Mesodermal cell (in vitro differentiated cells): Measurements from ENCODE around the gene MT4.

Experiments used
- H3K27ac ChIP-seq: 2 replicates; pipeline ENCODE4 v1.7.0; 2013; ENCODE audit warnings: mild to moderate bottlenecking, low read depth, low read length, moderate library complexity; ENCODE audit not compliant: severe bottlenecking
- H3K36me3 ChIP-seq: 2 replicates; pipeline ENCODE4 v1.7.1; 2013; ENCODE audit warnings: mild to moderate bottlenecking, low read length, moderate library complexity; ENCODE audit not compliant: control insufficient read depth, insufficient read depth
- H3K4me1 ChIP-seq: one replicate; pipeline ENCODE4 v1.7.1; 2013; ENCODE audit warnings: mild to moderate bottlenecking, low read length; ENCODE audit not compliant: insufficient read depth, control insufficient read depth, poor library complexity, severe bottlenecking
- H3K4me3 ChIP-seq: 2 replicates; pipeline ENCODE4 v1.7.0; 2013; ENCODE audit warnings: low read length, control low read depth, mild to moderate bottlenecking; ENCODE audit not compliant: insufficient read depth, poor library complexity, severe bottlenecking; ENCODE audit errors: extremely low read depth
- H3K9me3 ChIP-seq: 2 replicates; pipeline ENCODE4 v1.7.1; 2013; ENCODE audit warnings: mild to moderate bottlenecking, low read length, moderate library complexity; ENCODE audit not compliant: control insufficient read depth
- WGBS, 2 experiments: methylation state at CpG; one replicate each; pipeline ENCODE4 v1.1.5; 2013; ENCODE audit warnings: missing lambda C conversion rate in 2 of 2; ENCODE audit not compliant: insufficient coverage in 2 of 2; 5-methylcytosine and 5-hydroxymethylcytosine counted together

Gene MT4

DNA sequence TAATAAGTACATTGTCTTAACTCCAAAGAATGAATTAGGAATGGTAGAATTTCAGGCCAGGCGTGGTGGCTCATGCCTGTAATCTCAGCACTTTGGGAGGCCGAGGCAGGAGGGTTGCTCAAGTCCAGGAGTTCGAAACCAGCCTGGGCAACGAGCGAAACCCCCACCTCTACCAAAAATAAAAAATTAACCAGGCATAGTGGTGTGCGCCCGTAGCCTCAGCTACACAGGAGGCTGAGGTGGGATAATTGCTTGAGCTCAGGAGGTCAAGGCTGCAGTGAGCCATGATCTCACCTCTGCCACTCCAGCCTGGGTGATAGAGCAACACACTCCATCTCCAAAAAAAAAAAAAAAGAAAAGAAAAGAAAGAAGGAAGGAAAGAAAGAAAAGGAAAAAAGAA is 26.5 kb upstream of the MT4 start:
- Histone ChIP-seq H3K27ac (no peak overlapping the region), H3K9me3 (peaks cover 6% of the 10 kb centered on the region), H3K4me1 (no peaks in the 10 kb centered on the region), H3K4me3 (no peak overlapping the region), H3K36me3 (no peaks in the 10 kb centered on the region)
- WGBS, 2 experiments, result 60 to 94% methylated on average over 1 to 2 of the region's 7 CpGs

DNA sequence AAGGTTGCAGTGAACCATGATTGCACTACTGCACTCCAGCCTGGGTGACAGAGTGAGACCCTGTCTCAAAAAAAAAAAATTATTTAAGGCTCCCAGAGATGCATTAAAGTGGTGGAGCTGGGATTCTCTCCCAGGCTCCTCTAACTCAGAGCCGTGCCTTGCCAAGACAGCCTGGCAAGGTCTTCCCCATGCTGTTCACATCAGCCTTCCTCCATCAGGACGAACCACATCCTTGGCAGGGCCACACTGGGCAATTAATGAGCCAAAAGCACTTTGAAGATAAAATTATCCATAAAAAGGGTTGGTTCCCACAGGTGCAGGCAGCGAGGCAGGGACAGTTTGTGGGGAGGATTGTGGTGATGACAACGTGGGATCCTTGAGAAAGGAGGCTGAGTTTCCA is 25.2 kb upstream of the MT4 start:
- H3K4me1 ChIP-seq, result no peaks in the 10 kb centered on the region
- WGBS, 2 experiments, result 100% methylated on average over 1 to 2 of the region's 4 CpGs
- H3K4me3 ChIP-seq, result no peak overlapping the region
- no peak overlapping the region for H3K27ac ChIP-seq
- H3K36me3 ChIP-seq, result no peaks in the 10 kb centered on the region
- H3K9me3 ChIP-seq, result peaks cover 6% of the 10 kb centered on the region

DNA sequence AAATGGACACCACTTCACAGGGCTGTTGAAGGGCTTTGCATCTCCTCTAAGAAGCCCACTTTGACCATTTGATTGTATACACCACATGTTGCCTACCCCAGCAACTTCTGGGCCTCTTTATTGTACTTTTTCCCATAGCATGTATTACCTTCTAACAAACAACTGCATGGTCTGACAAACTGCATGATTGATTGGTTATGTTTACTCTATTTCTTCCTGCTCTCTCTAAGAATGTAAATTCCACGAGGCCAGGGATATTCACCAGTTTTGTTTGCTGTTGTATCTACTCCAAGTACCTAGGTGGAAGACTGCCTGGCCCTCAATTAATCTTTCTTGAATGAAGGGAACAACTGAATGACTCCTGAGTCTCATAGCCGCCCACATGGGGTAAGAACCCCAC is 22.8 kb upstream of the MT4 start:
- Histone ChIP-seq H3K9me3 (peaks cover 6% of the 10 kb centered on the region), H3K4me3 (no peak overlapping the region), H3K4me1 (peaks cover 3% of the 10 kb centered on the region), H3K36me3 (no peaks in the 10 kb centered on the region), H3K27ac (no peak overlapping the region)
- WGBS, 2 experiments, result 80% methylated on average over 1 of the region's 2 CpGs; no CpG with 5 or more reads in 1 of the 2 experiments

DNA sequence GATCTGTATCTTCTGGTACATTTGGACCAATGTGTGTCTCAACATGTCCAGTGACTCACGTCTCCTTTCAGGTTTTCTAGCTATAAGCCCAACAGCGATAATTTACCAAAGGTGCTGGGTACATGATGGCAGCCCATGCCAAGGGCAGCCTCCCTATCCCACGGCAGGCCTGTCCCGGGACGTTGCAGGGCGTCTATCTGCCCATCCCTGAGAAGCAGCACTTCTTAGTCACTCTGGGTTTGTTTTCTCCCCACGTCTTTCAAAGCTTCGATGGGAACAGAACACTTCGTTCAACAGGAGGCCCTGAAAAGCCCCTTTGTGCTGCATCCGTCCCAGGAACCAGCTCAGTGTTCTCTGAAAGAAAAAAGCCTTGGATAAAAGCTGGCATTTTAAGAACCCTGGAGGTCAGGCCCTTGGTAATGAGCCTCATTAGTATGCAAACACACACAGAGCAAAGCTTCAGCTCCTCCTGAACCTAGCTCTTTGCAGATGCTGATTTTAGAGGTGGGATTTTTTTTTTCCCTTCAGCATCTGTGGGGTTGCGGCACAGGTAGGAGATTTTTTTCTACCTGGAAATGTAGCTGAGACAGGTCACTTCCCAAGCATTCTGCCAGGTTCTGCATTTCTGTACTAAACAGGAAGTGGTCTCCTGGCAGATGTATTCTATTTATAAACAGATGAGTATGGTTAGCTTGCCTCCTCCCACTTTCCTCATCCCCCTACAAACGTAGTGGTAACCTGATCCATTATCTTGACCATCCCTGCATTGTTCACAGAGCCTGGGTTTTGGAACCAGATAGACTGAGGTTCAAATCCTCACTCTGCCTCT is 17.5 kb upstream of the MT4 start:
- H3K9me3 ChIP-seq, result no peaks in the 10 kb centered on the region
- peaks cover 21% of the 10 kb centered on the region for H3K4me1 ChIP-seq
- no peaks in the 10 kb centered on the region for H3K36me3 ChIP-seq
- peak overlapping the region; percentile 84 for H3K27ac ChIP-seq
- H3K4me3 ChIP-seq, result no peak overlapping the region
- WGBS, 2 experiments, result 24 to 25% methylated on average over 10 to 11 of the region's 12 CpGs

DNA sequence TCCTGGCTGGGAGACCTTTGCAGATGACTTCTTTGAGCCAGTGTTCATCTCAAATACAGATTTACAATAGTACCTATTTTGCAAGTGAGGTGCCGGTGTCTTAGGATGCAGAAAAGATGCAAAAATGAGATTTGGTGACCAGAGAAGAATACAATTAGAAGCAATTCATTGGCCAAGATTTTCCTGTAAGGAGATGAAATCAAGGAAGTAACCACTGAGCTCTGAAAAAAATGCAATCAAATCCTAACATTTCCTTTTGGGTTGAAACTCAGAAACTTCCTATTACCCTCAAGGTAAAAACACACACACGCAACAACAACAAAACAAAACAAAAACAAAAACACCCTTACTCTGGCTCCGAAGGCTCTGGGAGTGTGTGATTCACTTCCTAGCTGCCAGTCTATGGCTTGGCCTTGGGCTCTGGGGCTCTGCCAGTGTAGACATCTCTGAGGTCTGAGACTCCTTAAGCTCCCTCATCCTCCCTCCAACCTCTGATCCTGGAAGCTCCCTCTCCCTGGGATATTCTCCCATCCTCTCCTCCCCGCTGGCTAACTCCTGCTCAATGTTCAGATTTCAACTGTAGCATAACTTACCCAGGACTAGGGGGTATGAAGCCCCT is 16.8 kb upstream of the MT4 start:
- 69 to 80% methylated on average over 1 to 2 of the region's 4 CpGs for WGBS, 2 experiments
- Histone ChIP-seq H3K4me3 (no peak overlapping the region), H3K9me3 (no peaks in the 10 kb centered on the region), H3K27ac (peak overlapping the region; percentile 84), H3K36me3 (no peaks in the 10 kb centered on the region), H3K4me1 (peaks cover 21% of the 10 kb centered on the region)

DNA sequence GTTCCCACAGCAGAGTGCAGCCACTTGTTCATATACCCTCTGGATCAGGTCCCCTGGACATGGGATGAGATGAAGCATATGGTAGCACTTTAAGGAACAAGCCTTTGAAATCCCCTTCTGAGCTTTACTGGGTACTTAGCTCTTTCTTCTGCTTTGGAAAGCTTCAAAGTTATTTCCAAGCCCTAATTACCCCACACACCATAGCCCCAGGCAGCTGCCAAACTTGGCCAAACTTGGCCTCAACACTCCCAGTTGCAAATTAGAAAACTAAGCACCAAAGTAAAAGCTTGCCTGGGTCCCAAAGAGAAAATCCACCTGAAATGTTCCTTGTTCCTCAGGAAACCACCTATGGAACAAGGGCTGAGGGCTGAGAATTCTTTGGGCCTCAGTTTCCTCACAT is 15.7 kb upstream of the MT4 start:
- no peak overlapping the region for H3K27ac ChIP-seq
- peaks cover 21% of the 10 kb centered on the region for H3K4me1 ChIP-seq
- H3K9me3 ChIP-seq, result no peaks in the 10 kb centered on the region
- H3K36me3 ChIP-seq, result no peaks in the 10 kb centered on the region
- H3K4me3 ChIP-seq, result no peak overlapping the region

DNA sequence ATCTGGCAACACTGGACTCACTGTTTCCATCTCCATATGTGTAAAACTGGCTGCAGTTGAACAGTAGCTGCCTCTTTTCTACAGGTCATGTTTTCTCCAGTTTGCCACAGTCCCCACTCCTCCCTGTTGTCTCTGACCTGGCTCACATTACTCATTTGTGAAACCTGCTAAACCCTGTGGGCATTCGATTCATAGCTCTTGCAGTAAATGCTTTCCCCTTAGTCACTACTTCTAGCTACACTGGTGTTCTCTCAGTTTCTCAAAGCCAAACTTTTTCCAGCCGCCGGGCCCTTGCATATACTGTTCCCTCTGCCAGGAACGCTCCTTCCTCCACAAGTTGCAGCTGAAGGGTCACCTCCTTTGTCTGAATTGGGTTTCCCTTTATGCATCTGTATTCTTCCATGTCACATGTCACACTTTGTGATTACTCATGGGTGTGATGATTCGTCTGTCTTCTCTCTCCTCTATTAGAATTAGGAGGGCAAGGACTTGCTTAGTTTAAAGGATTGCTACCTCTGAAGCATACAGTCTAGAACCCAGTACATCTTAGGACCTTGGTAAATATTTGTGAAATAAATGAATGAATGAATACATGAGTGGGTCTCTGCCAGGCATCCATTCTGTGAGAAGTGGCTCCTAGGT is 15.0 kb upstream of the MT4 start:
- peaks cover 21% of the 10 kb centered on the region for H3K4me1 ChIP-seq
- no peaks in the 10 kb centered on the region for H3K36me3 ChIP-seq
- H3K27ac ChIP-seq, result no peak overlapping the region
- no peaks in the 10 kb centered on the region for H3K9me3 ChIP-seq
- no peak overlapping the region for H3K4me3 ChIP-seq
- 98% methylated on average over 3 to 4 of the region's 5 CpGs for WGBS, 2 experiments

DNA sequence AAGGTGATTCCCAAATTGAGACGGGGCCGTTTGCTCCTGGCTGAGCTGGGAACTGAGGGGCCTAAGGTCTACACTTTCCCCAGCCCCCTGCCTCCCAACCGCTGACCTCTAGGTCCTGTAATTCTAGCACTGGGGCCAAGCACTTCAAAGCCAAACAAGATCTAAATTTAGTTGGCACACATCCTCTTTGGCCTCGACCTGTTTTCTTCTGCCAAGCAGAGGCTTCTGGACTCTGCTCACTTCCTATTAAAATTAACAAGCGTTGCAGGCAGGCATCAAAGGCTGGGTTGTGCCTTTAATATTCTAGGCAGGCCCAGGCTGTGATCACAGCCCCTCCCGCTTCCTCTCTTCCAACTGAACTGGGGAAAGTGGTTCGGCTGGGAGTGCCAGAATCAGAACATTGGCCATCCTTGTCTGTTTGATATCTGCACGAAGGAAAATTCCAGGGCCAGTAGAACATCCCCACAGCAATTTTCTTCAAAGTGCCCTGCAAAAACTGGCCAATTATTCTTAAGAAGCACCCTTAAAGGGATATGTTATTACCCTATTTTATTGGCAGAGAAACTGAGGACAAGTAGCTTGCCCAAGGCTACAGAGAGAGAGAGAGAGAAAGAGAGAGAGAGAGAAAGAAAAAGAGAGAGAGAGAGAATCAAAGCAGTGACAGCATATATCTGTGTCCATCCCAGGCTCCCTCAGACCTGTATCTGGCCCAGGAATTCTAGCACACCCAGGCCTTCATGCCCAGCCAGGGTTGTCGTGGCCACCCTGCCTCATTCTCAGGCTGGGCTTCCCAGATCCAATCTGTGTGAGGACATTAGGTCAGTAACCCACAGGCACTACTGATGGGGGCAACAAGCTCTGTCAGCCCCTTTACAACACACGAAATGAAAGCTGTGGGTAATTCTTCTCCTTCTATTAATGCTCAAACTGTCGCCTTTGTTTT is 12.8 kb upstream of the MT4 start:
- Histone ChIP-seq H3K4me1 (peaks cover 18% of the 10 kb centered on the region), H3K9me3 (no peaks in the 10 kb centered on the region), H3K36me3 (no peaks in the 10 kb centered on the region), H3K4me3 (no peak overlapping the region), H3K27ac (no peak overlapping the region)
- WGBS, 2 experiments, result 69 to 76% methylated on average over 8 of the region's 11 CpGs

DNA sequence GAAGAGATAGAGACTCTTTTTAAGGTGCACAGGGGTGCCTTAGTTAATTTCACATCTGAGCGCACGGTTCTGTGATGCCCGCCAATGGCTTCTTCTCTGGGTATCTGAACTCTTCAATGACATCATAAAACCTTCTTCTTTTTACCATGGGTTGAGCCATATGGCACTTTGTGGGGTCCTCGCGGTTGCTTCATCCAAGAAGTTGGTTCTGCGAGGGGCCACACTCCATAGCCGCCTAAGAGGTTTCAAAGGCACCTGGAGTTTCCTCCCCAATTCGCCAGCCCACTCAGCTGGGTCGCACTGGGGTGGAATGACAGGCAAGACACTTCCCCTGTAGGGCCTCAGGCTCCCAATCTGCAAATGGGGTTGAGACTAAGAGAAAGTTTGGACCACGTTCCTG is 10.4 kb upstream of the MT4 start:
- no peak overlapping the region for H3K4me3 ChIP-seq
- H3K9me3 ChIP-seq, result no peaks in the 10 kb centered on the region
- peaks cover 11% of the 10 kb centered on the region for H3K4me1 ChIP-seq
- H3K36me3 ChIP-seq, result no peaks in the 10 kb centered on the region
- 94 to 96% methylated on average over 9 of the region's 10 CpGs for WGBS, 2 experiments
- H3K27ac ChIP-seq, result no peak overlapping the region

DNA sequence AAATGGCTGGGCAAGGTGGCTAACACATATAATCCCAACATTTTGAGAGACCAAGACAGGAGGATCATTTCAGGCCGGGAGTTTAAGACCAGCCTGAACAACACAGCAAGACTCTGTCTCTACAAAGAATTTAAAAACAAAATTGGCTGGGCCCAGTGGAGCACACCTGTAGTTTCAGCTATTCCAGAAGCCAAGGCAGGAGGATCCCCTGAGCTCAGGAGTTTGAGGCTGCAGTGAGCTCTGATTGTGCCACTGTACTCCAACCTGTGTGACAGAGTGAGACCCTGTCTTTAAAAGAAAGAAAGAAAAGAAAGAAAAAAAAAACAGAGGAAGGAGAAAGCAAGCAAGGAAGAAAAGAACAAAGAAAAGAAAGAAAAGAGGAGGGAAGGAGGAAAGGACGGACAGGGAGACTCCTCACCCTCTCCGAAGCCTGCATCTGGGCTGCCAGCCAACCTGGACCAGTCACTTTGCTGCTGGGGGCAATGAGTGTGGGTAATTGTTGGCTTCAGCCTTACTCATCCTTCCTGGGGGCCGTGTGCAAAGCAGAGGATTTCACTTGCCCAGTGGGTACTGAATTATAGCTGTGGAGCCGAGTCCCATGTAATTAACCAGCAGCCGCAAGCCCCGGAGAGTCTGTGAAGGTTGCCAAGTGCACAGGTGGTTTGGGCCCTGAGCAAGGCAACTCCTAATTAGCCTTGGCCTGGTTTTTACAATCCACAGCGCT is 6.7 kb upstream of the MT4 start:
- H3K9me3 ChIP-seq, result no peaks in the 10 kb centered on the region
- no peaks in the 10 kb centered on the region for H3K4me1 ChIP-seq
- no peaks in the 10 kb centered on the region for H3K36me3 ChIP-seq
- no peak overlapping the region for H3K27ac ChIP-seq
- no peak overlapping the region for H3K4me3 ChIP-seq
- 82 to 90% methylated on average over 7 of the region's 8 CpGs for WGBS, 2 experiments
